SHP77 (cell line): ENCODE measurements around the gene PRKN.
"Not testable (repeated sequence)": the region's sequence is repeated elsewhere in the genome, so short reads cannot be mapped to it uniquely, and the experiment has no call there.

ENCODE experiments used
- DNase-seq, 2 experiments: peaks; one replicate each; lab custom pipeline; 2025; lab: John Stamatoyannopoulos, UW

The PRKN gene

DNA sequence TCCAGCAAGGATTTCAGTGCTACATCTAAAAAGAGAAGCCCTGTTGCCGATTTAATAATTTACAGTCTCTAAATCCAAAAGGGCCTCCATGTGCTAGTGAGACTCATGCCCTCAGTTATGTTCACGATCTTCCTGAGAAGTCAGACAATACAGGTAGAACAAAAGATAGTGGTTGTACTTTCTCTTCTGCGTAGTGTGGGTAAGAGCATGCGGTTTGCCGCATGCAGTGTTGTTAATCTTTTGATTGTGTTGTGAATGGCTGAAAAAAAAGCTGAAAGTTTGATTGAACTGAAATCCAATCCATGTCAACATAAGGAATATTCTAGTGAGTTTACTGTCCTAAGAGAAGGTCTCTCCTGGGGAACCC is 1379.0 kb downstream of the PRKN start:
- no peak for DNase-seq

DNA sequence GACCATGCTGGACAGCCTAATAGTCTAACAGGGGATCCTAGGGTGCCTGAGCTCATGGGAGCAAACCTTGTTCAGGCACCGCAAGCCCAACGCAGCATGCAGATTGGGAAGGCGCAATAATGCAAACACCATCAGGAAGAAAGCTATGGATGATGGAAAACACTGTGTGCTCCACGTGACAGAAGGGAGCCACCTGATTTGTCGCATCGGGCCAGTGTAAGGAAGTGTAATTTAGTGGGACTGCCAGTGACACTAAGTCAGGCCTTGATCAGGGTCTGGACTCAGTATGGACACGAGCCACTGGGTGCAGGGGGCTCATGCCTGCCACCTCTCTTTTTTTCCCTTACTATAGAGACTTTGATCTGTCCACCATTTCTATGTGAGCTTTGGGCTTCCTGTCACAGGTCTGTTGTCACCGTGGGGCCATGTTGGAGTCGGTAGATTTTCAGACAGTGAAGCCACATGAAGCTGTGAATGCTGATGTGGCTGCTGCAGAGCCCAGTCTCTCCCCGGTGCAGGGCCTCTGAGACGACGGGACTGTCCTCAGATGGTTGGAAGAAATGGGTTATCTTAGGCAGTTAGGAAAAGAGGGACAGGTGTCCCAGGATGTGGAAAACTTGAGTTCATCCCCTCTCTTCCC is 1379.5 kb downstream of the PRKN start:
- no peak for DNase-seq

DNA sequence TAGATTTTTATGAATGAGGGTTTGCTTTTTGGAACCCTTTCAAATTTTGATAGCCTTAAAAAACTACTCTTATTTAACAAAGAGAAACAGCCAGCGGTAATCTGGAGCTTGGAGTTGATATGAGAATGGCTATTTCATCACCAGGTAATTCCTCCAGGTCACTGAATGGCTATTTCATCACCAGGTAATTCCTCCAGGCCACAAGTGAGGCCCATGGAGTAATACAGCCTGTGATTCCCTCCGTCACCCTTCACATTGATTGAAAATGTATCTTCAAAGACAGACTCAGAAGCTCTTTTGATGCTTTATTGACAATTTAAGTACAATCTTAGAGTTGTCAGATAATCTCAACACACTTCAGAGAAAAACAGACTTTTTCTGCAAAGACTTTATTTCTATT is 1380.4 kb downstream of the PRKN start:
- no peak for DNase-seq

DNA sequence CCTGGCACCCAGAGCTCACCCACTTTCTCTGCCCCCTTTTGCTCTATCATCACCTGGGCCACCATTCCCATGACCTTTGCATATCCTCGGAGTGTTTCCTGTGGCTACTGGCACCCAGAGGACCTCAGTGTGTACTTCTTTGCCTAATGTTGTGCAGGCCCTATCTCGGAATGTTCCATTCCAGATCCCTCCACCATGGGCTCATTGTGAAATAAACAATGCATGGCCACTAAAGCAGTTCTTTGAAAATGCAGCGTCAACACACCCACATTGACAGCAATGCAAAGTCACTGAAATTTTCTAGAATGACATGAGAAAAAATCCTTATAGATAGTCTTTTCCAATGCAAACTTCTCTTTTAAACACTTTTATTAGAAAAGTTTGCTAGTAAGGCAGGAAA is 1380.8 kb downstream of the PRKN start:
- no peak for DNase-seq

DNA sequence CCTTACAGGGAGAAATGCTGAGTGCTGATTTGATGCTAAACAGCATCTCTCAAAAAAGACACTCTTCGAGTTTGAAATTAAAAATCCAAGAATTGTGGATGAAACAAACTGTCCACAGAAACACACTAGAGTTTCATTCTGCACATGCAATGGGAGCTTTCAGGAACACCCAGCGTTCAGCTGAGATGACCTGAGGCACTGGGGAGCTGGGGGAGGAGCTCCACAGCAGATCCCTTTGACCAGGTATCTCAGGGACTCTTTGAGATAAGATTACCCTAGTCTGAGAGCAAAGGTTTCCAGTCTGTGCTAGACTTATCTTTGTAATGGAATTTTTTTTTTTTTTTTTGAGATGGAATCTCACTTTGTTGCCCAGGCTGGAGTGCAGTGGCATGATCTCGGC is 1382.9 kb downstream of the PRKN start:
- DNase-seq = no peak

DNA sequence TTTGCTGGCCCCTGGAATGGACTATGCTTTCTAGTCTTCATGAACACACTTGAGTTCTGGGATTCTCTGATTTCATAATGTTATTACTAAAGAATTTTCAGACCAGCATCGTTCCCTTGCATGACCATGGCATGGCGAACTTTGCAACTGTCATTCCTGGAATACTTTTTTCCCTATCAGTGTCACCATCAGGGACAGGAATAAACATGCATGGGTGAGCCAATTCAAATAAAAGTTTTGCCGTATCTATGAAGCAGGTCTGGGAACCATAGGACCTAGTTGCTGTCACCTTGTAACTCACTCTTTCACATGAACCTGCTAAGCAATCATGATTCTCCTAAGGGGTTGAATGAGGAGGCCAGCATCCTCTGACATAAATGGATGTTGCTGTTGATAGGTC is 1385.5 kb downstream of the PRKN start:
- DNase-seq = no peak

DNA sequence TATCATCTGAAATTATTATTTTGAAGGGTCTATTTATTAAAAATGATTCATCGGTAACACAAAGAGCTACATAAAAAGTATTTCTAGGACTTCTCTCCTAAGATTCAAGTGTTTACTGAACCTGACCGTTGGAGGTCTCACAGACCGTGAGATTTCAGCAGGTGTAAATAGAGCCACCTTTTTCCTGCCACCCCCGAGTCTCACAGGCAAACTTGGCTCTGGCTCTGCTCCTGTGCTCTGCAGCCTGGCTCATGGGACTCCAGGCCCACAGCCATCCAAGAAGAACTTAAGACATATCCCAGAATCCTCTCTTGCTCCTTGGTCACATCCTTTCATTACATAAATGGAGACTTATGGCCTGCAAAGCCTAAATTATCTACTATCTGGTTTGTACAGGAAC is 1385.9 kb downstream of the PRKN start:
- DNase-seq = no peak

DNA sequence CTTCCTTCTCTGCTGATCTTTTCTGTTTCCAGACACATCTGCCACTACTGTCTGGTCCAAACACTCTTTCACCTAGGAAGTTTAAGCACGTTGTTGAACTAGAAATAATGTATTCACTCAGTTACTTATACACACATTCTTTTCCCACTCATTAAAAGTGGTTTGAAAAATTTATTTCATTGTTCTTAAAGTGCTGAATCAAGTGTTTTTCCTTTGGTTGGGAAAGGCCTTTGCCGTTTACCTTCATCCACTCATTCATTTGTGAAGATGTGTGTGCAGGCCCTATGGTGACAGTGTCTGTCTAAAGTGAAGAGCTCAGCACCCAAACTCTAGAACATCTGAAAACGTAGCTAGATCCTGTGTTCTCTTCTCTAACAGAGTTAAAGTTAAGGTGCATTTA is 1389.6 kb downstream of the PRKN start:
- no peak for DNase-seq

DNA sequence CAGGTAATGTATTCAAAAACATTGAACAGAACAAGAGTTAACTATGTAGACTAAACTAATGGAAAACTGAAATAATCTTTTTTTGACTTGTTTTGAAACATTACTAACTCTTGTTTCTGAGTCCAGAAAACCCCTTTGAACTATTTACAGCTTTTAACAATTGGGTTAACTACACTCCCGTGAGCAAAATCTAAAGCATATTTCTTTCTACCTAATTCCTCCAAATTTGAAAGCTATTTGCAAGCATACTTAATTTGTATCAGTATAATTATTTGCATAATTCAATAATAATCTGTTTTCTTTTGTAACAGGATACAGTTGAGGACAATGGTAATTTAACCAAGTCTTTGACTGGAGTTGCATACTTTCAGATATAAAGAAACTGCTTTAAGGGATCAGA is 1391.1 kb downstream of the PRKN start:
- no peak for DNase-seq

DNA sequence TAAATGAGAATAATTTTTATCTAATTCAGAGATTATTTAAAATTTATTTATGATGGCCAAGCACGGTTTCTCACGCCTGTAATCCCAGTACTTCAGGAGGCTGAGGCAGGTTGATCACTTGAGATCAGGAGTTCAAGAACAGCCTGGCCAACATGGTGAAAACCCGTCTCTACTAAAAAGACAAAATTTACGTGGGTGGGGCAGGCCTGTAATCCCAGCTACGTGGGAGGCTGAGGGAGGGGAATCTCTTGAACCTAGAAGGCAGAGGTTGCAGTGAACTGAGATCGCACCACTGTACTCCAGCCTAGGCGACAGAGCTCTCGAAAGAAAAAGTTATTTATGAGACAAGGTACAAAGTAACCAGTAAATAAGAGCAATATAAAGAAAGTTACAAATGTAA is 1394.2 kb downstream of the PRKN start:
- DNase-seq = no peak

DNA sequence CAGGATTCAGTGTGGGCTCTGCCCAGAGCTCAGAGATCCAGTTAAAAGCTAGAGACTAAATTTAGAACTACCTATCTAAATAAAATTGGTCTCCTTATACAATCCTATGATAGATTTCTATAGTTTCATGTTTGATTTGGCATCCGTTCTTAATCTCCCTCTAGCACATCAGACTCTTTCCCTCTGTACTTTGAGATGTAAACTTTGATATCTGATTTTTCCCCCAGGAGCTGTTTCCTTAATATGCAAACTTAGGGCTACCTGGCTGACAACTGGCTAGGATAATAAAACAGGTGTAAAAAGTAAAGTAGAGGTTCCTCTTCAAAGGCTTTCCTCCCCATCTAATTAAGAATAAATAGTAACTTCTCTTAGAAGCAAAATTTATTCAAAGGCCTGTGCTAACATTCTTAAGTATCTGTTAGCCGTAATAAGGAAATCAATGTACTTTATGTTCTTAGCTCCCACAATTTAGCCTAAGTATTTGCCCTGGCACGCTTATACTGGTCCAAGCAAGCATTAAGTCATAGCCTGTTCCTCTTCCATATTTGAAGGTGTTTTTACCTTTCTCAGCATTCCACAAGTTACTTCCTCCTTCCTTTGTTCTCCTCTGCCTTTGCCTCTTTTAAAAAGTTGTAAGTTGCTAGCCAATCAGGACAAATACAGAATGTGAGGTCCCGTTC is 1396.0 kb downstream of the PRKN start:
- DNase-seq = not testable (repeated sequence)

DNA sequence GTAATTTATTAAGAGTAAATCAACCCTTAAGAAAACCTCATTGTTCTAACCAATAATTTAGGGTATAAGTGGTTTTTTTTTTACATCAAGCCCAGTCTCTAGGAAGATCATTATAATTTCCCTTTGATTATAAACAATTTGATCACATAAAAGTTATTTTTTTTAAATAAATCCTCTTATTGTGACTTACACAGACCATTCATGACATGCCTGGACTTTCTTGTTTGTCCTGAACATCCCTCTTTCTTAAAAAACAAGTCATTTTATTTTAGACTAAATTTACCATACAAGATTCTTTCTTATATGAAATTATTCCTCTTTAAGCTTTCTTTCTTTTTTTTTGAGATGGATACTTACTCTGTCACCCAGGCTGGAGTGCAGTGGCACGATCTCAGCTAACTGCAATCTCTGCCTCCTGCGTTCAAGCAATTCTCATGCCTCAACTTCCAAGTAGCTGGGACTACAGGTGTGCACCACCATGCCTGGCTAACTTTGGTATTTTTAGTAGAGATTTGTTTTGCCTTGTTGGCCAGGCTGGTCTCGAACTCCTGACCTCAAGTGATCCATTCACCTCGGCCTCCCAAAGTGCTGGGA is 1400.1 kb downstream of the PRKN start:
- DNase-seq = no peak

DNA sequence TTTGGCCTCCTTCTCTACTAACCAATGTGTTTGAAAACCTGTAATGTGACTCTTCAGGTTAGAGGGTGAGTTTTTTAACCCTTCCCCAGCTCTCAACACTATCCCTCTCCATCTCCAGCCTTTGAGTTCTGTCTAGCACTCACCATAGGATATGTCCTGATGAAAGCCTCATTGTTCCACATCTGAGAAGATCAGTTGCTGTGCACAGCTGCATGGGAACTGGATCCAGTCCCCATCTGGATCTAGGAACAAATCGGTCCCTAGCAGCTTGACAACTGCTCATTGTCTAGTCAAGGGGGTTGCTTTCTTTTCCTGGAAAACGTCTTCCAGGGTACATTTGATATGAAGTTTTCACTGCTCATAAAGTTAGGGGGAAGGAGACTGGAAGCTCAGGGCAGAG is 1408.3 kb downstream of the PRKN start:
- DNase-seq = no peak

DNA sequence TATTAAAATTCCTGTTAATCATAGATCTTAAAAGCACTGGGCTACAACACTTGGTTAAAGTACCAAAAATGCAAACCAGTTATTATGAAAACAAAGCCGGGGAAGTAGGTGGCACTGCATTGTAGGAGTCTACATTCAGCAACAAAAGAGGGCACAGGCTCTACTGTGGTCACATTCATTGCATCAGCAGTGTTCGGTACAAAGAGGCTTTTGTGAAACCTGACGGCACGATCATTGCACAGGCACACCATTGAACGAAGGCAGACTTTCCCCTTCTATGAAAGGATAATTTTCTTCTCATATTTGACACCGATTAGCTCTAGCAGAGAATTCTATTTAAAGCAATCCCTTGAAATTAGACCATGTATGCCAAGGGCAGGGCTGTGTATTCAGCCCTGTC is 1409.1 kb downstream of the PRKN start:
- no peak for DNase-seq

DNA sequence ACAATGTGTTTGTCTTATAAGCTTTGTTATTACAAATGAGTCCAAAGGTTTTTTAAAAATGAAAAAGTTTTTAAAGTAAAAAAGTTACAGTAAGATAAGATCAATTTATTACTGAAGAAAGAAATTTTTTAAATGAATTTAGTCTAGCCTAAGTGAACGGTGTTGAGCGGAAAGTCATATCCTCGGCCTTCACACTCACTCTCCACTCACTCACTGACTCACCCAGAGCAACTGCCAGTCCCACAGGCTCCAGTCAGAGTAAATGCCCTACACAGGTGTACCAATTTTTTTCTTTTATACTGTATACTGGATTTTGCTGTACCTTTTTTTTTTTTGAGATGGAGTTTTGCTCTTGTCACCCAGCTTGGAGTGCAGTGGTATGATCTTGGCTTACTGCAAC is 1411.0 kb downstream of the PRKN start:
- DNase-seq = no peak

DNA sequence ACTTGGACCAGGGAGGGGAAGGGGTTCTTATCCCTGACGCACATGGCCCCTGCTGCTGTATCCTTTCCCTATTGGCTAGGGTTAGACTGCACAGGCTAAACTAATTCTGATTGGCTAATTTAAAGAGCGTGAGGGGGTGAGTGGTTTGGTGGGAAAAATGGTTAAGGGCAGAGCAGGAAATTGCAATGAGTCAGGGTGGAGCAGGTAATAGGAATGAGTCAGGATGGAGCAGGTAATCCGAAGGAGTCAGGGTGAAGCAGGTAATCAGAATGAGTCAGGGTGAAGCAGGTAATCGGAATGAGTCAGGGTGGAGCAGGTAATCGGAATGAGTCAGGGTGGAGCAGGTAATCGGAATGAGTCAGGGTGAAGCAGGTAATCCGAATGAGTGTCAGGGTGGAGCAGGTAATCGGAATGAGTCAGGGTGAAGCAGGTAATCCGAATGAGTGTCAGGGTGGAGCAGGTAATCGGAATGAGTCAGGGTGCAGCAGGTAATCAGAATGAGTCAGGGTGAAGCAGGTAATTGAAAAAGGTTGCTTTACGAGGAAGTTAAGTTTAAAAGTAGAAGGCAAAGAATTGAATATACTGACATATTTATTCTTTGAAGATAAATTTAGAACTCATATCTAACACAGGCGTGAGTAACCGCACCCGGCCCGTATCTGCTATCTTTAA is 1412.2 kb downstream of the PRKN start:
- not testable (repeated sequence) for DNase-seq

DNA sequence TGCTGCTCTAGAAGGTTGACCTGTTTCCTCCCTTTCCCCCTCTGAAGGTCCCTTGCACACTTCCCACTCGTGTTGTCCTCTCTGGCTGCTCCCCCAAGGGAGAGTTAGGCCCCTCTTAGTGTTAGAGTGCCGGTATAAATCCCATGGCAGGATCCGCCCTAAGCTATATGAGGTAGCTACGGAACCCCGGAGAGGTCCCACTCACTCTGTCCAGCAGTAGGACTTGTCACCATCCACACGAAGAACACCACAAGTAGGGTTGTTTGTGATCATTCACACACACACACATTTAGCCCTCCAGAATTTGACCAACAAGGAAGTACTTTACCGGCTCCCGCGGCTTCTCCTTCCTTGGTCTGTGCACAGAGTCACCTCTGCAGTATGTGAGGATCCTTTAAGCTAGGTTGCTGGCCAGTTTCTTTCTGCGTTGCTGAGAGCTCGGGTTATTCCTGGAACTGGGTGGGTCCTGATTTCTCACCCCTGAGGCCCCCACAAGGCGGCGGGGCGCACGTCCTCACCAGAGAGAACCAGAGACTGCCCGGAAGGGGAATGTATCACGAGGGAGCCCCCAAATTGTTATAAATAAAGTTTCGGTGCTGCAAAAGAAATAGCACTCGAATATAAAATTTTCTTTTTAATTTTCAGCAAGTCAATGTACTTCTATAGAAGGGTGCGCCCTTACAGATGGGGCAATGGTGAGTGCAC is 1412.9 kb downstream of the PRKN start:
- DNase-seq = not testable (repeated sequence)

DNA sequence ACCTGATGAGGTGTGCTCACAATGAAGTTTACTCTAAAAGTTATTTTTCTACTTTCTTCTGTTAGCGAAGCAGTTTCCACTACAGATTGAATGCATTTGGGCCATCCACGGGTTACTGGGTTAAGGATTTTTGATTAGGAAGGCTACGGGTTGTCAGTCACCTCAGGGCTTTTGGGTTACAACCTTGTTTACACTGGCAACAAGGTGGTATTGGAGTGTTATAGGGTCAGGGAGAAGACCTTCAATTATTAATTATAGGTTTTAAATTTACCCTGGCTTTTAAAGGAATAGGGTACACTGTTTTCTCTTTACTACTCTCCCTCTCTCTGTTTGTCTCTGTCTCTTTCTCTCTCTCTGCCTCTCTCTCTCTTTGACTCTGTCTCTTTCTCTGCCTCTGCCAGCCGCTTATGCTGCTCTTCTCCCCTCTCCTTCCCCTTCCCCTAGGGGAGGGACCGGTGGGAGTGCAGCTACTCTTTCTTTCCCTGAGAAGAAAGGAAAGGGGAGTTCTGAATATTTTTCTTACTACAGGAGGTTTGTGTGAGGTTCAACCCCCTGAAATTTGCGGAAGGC is 1413.5 kb downstream of the PRKN start:
- no peak for DNase-seq

DNA sequence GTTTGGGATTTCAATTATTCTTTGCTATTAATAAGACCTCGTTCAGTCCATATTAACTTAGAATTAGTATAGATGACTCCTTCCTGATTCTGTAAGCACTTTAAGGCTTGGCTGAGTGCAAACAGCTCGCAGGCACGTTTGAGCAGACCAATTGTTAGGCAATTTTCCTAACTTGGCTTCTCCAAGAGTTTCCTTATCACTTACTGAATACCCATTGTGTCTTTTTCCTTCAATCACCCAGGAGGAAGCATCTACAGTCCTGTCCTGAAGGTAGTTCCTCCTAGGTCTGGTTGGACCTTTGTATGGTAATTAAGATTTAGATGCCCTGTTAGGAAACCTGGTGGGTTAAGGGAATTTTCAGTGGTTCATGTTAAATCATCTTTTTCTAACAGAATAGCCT is 1414.1 kb downstream of the PRKN start:
- DNase-seq = not testable (repeated sequence)

DNA sequence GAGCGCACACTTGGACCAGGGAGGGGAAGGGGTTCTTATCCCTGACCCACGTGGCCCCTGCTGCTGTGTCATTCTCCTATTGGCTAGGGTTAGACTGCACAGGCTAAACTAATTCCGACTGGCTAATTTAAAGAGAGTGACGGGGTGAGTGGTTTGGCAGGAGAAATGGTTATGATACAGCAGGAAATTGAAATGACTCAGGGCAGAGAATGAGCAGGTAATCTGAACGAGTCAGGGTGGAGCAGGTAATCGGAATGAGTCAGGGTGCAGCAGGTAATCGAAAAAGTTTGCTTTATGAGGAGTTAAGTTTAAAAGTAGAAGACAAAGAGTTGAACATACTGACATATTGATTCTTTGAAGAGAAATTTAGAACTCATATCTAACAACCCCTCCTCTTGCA is 1417.8 kb downstream of the PRKN start:
- DNase-seq = not testable (repeated sequence)

DNA sequence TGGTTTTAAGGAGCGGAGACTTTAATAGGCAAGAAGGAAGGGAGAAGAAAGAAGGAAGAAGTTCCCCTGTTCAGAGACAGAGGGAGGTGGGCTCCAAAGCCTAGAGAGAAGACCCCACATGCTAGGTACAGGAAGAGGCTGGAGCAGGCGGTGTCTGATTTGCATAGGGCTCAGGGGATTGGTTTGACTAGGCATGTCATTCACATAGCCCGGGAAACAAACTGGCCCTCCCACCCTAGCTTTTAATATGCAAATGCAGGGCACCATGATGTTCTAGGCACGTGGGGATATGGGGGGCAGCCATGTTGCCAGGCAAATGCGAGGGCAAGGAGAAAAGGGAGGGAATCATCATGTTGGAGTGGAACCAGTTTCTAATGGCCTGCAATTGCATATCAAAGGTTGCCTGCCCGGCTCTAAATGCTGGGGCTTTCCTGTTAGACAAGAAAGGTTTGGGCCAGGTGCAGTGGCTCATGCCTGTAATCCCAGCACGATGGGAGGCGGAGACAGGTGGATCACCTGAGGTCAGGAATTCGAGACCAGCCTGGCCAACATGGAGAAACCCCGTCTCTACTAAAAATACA is 1419.4 kb downstream of the PRKN start:
- DNase-seq = no peak

DNA sequence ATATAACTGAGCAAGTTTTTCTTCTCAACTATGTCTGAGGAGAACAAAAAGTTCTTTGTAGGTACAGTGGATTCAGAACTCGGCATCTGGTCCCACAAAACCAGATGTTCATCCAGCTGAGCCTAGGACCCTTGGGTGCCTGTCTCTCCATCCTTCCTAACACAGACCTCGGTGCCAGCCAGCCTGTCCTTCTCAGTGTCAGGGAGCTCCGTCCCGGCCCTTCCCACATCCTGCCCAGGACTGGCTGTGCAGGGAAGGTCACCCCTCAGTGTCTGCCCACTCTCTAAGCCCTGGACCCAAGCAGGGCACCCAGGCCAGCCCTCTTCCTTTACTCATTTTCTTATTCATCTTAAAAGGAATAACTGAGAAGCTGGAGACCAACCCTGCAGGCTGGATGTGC is 1421.7 kb downstream of the PRKN start:
- DNase-seq = no peak
